ENCODE data around the gene CCNYL1.

DNA sequence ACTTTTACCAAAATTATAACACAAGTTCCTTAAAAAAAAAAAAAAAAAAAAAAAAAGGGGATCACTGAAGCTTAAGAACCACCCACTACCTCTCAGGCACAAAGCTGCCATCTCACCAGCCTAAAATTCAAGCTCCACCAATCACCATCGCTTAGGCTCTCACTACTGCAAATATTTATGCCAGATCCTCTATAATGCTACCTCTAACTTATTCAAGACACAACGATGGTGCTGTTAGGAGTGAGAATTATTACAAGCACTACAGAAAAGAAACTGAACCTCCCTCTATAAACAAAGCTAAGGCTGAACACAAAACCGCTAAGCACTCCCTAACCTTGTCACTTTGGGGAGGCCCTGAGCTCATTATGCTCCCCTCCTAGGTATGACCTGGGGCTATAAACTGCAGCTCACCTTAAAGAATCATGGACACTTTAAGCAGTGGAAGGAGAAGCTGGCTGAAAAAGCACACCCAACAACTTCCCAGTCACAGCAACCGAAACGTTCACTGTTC, 54.7 kb downstream of the CCNYL1 start:
- no peak for TF ChIP-seq CTCF (IDR thresholded peaks at IDR 0.05)
- TF ChIP-seq POLR2A (IDR thresholded peaks at IDR 0.05): no peak

Measured in adrenal gland (tissue), 5 donors.